ENCODE data around the gene SELENOP. TPM values are rescaled to one million over a fixed set of nuclear protein-coding genes. Genes with fewer than 3 reads are reported as not detected.
A peak's percentile ranks its signal among the peaks of the same experiment; 100 is the strongest.

SELENOP gene
- total and polyA plus RNA-seq, 2 donors (not counting 3 experiments of a cell fraction or from before 2014, with no cell fraction given), result 0.22 to 1.5 TPM

- CTCF ChIA-PET, result interaction anchor here (0.6 to 2.0 kb wide), 37 partner anchors 9 to 1497 kb away, joined by 3 to 44 read pairs (median 5); partner anchors contain the start of genes CCDC152 and GHR
- H3K27me3 ChIP-seq (ENCODE audit: control insufficient read depth in 2 of 2, insufficient read depth in 2 of 2, low read length in 2 of 2), result no peaks in the 10 kb centered on the region
- H3K9me3 ChIP-seq (replicated peaks; ENCODE audit: control insufficient read depth, insufficient read depth, low read length), result no peaks in the 10 kb centered on the region
- peak; percentile 76 for FAIRE-seq
- H3K4me2 ChIP-seq (ENCODE audit: insufficient read depth, low read length), result no peak overlapping the region
- BruUV-seq (replicated peaks), result no TSS peak
- H3K4me1 ChIP-seq (ENCODE audit: control insufficient read depth, extremely low read depth, insufficient read depth, low read length), result no peaks in the 10 kb centered on the region
- no peak overlapping the region for H3K4me3 ChIP-seq (replicated peaks in 1 of 3; ENCODE audit: insufficient read depth in 1 of 3, low read depth in 1 of 3, low read length in 3 of 3)
- H2AFZ ChIP-seq (ENCODE audit: low read depth, low read length), result no peak overlapping the region
- no peaks in the 10 kb centered on the region for H3K79me2 ChIP-seq (ENCODE audit: control insufficient read depth, insufficient read depth, low read length)
- DNase-seq (ENCODE audit: low read depth, low spot score), result peak; percentile 39
- dilution Hi-C loops (cut with MboI; ENCODE audit: extremely low pct_ligation_motif_present, low sequenced_read_pairs) (no loop called here), intact Hi-C loops (cut with micrococcal nuclease) (loop anchor here (1.0 to 5.0 kb wide), 5 partner anchors 120 to 762 kb away; partner anchors contain the start of gene GHR)
- H3K9ac ChIP-seq (replicated peaks; ENCODE audit: extremely low read depth, insufficient read depth, low read length), result no peak overlapping the region
- POLR2A ChIA-PET, result no interaction called here
- TF ChIP-seq EZH2 (IDR thresholded peaks at IDR 0.05; ENCODE audit: borderline replicate concordance, low read depth, low read length, severe bottlenecking) (no peak), CTCF (IDR thresholded peaks at IDR 0.05; ENCODE audit: extremely low read depth in 1 of 2, insufficient read depth in 1 of 2, low read depth in 1 of 2, low read length in 2 of 2) (peak; percentile 19 to 20)
- no peaks in the 10 kb centered on the region for H4K20me1 ChIP-seq (replicated peaks; ENCODE audit: control insufficient read depth, extremely low read depth, insufficient read depth, low read length)
- H3K36me3 ChIP-seq (ENCODE audit: control insufficient read depth in 2 of 2, extremely low read depth in 1 of 2, insufficient read depth in 2 of 2, low read length in 2 of 2), result no peaks in the 10 kb centered on the region
- H3K9me1 ChIP-seq (replicated peaks; ENCODE audit: control insufficient read depth, extremely low read depth, insufficient read depth, low read length), result no peaks in the 10 kb centered on the region
- H3K27ac ChIP-seq (ENCODE audit: insufficient read depth, low read depth, low read length), result no peak overlapping the region
Observed at GRCh38 chr5:42767491-42768105, 44.1 kb downstream of the SELENOP start.

GRCh38 chr5:42761791-42762190 is 49.9 kb downstream of the SELENOP start:
- no peak overlapping the region for H3K4me2 ChIP-seq (ENCODE audit: insufficient read depth, low read length)
- no peaks in the 10 kb centered on the region for H3K36me3 ChIP-seq (ENCODE audit: control insufficient read depth in 2 of 2, extremely low read depth in 1 of 2, insufficient read depth in 2 of 2, low read length in 2 of 2)
- intact Hi-C loops (cut with micrococcal nuclease) (no loop called here), dilution Hi-C loops (cut with MboI; ENCODE audit: extremely low pct_ligation_motif_present, low sequenced_read_pairs) (no loop called here)
- POLR2A ChIA-PET, result no interaction called here
- H4K20me1 ChIP-seq (replicated peaks; ENCODE audit: control insufficient read depth, extremely low read depth, insufficient read depth, low read length), result no peaks in the 10 kb centered on the region
- H3K9me3 ChIP-seq (replicated peaks; ENCODE audit: control insufficient read depth, insufficient read depth, low read length), result no peaks in the 10 kb centered on the region
- H3K4me3 ChIP-seq (replicated peaks in 1 of 3; ENCODE audit: insufficient read depth in 1 of 3, low read depth in 1 of 3, low read length in 3 of 3), result no peak overlapping the region
- H2AFZ ChIP-seq (ENCODE audit: low read depth, low read length), result no peak overlapping the region
- H3K27me3 ChIP-seq (ENCODE audit: control insufficient read depth in 2 of 2, insufficient read depth in 2 of 2, low read length in 2 of 2), result no peaks in the 10 kb centered on the region
- no peak for TF ChIP-seq POLR2A (IDR thresholded peaks at IDR 0.05; ENCODE audit: low read depth, low read length)
- BruUV-seq (replicated peaks), result no TSS peak
- H3K9ac ChIP-seq (replicated peaks; ENCODE audit: extremely low read depth, insufficient read depth, low read length), result no peak overlapping the region
- FAIRE-seq, result no peak
- H3K79me2 ChIP-seq (ENCODE audit: control insufficient read depth, insufficient read depth, low read length), result no peaks in the 10 kb centered on the region
- no peaks in the 10 kb centered on the region for H3K9me1 ChIP-seq (replicated peaks; ENCODE audit: control insufficient read depth, extremely low read depth, insufficient read depth, low read length)
- no peak overlapping the region for H3K27ac ChIP-seq (ENCODE audit: insufficient read depth, low read depth, low read length)
- DNase-seq (ENCODE audit: low read depth, low spot score), result no peak
- CTCF ChIA-PET, result interaction anchor here (1.3 to 1.7 kb wide), 2 partner anchors 29 to 178 kb away, joined by 3 to 7 read pairs; no protein-coding TSS in a partner anchor
- no peaks in the 10 kb centered on the region for H3K4me1 ChIP-seq (ENCODE audit: control insufficient read depth, extremely low read depth, insufficient read depth, low read length)

Measured in endothelial cell of umbilical vein (primary cell).